HG03064 (cell line): ENCODE data around the gene PTPRN2.

ENCODE experiments used
- ATAC-seq: cut with Tn5 transposase; IDR thresholded peaks from one replicate; pipeline ENCODE4 v1.9.1; 2021; ENCODE audit warnings: low read depth; ENCODE audit not compliant: unreplicated experiment

PTPRN2 gene

DNA sequence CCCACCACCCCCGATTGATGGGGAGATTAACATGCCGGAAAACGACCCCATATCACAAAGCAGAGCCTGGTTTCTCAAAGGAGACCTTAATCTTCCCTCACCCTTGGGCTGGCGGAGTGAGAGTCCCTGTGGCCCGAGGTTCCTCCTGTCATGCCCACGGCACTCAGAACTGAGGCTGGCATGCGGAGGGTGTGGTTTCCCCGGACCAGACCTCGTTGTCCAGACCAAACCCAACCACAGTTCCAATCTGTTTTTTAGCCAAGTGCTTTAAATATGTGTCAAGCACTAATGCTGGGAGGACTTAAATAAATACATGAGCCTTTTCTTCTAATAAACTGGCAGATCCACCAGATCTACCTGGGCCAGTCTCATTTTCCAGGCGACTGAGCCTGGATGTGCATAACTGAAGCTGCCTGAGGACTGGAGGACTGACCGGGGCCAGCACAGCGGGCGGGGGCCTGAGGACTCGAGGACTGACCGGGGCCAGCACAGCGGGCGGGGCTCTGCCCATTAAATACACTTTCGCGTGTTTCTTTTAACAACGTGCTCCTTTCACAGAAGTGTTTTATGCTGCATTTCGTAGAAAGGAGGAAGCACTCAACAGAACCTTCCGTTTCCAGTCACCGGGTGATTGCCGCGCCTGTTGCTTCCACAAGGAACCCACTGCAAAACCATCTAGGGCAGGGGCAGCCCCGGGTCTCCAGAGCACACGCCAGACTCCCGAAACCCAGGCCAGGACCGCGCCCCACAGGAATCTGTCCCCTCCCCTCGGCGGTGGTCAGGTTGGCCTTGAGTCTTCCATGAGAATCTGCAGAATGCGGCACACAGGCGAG is 334.6 kb downstream of the PTPRN2 start:
- no peak for ATAC-seq

DNA sequence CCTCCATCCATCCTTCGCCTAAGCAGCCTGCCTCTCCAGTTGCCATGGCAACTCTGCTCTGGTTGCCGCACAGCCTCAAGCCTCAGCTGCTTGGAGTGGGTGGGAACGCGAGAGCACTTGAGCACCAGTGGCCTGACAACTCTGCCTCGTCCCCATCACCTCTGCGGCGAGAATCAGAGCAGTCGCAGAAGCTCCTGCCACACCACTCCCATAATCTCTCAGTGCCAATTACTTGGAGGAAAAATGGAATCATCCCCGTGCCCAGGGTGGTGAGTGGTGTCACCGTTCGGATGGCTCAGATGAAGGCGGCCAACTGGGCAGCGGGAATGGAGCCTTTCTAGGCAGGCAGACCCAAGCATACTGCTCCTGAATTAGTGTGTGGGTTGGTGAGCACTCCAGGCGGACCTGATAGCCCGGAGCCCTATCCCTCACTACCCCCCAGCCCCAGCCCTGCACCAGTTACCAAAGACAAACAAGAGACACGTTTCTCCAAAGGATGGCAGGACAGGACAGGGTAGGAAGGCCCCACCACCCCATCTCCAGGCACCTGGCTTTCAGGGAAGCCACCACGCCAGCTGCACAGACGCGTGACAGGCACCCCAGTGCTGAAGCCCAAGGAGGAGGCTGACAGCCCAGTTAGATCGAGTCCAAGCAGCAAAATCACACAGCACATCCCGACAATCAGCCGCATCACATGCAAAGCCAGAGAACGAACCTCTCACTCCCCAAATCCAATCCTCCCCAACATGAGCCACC is 335.4 kb downstream of the PTPRN2 start:
- ATAC-seq: no peak

DNA sequence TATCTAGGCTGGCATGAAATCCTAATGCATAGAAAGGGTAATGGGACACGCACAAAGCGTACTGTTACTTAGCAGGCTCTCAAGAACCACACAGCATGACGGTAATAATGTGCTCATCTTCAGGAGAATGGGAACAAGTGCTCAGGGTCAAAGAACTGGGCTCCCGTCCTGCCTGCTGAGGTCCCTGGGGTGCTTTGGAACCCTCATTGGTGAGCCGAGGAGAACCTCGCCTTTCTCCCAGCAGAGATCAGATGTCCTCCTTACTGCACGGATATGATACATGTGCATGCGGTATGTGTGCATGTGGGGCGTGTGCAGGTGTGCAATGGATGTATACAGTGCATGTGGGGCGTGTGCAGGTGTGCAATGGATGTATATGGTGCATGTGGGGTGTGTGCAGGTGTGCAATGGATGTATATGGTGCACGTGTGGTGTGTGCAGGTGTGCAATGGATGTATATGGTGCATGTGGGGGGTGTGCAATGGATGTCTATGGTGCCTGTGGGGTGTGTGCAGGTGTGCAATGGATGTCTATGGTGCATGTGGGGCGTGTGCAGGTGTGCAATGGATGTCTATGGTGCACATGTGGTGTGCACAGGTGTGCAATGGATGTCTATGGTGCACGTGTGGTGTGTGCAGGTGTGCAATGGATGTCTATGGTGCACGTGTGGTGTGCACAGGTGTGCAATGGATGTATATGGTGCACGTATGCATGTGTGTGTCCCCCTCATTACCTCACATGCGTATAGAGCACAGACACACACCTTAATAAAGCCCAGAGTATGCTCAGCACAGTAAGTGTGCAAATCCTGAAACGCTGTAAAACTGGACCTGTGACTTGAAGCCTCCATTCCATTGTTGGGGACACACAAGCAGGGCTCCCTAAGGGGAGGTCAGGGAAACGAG is 336.3 kb downstream of the PTPRN2 start:
- no peak for ATAC-seq

DNA sequence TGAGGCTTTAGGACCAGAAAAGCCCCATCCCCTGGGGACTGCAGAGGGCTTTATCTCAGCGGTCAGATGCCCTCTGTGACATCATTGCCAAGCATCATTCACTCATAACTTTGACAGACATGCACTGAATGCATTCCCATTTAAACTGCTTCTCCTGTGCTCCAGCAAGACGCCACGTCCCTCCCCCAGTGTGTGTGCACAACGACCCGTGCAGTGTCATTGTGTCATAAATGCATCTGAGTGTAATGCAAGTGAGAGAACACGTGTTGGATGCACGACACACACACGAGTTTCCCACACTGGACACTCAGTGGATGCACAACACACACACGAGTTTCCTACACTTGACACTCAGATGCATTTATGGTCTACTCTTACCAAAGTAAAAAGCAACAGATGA is 337.9 kb downstream of the PTPRN2 start:
- no peak for ATAC-seq

DNA sequence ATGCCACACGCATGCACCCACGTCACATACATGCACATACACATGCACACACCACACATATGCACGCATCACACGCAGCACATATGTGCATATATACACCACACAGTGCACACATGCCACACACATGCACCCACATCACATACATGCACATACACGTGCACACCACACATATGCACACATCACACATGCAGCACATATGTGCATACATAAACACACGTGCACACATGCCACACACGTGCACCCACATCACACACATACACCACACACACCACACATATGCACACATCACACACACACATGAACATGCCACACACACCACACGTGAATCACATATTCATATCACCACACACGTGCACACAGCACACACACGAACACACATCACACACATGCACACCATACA is 338.8 kb downstream of the PTPRN2 start:
- ATAC-seq: no peak

DNA sequence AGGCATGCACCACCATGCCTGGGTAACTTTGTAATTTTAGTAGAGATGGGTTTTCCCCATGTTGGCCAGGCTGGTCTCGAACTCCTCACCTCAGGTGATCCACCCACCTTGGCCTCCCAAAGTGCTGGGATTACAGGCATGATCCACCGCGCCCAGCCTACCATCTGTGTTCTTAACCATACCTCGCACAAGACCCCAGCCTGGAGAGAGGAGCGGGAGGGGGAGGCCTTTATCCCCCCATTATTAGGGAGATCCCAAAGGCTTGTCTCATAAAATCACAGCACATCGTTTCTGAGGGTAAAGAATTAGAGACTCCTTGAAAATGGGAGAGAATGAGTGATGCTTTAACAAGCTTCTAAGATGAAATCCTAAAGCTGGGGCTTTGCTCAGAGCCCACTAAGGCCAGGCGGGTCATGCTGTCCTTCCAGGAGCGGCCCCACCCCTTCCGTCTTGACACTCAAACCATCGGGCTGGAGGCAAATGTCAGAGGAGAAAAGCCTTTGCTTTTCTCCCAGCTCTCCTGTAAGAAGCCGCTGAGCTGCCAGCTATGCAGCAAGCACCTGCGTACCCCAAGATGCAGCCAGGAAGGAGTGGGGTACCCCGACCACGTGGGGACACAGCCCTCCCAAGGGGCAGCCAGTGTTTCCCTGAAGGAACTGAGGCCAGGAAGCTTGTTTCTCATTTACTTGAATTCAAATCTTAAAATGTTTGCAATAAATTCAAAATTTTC is 339.7 kb downstream of the PTPRN2 start:
- ATAC-seq: no peak

DNA sequence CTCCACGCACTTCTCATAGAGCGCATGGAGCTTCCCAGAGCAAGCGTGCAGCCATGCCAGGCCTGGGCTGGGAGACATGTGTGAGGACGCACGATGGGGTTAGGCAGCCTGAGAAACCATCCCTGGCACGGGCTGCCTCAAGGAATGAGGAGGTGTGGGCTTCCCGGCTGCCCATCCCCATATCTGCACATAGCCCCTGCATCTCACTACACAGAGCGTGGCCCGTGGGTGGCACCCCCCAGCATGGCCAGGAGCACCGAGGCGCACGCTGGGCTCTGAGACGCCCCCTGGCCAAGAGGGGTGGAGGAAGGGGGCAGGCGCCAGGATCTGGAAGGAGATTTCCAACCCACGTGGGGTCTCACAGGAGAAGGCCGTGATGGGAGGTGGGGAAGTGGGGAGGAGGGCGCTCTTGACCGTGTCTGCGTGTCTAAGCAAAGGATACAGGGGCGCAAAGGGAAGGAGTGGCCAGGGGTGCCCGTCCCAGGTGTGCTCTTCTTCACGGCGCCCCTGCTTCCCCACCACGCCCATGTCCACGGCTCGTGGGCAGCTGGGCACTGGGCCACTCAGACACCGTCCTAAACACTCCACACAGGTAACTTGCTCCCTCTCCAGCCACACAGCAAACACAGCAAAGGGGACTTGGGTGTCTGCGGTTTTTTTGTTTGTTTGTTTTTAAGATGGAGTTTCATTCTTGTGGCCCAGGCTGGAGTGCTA is 340.5 kb downstream of the PTPRN2 start:
- no peak for ATAC-seq

DNA sequence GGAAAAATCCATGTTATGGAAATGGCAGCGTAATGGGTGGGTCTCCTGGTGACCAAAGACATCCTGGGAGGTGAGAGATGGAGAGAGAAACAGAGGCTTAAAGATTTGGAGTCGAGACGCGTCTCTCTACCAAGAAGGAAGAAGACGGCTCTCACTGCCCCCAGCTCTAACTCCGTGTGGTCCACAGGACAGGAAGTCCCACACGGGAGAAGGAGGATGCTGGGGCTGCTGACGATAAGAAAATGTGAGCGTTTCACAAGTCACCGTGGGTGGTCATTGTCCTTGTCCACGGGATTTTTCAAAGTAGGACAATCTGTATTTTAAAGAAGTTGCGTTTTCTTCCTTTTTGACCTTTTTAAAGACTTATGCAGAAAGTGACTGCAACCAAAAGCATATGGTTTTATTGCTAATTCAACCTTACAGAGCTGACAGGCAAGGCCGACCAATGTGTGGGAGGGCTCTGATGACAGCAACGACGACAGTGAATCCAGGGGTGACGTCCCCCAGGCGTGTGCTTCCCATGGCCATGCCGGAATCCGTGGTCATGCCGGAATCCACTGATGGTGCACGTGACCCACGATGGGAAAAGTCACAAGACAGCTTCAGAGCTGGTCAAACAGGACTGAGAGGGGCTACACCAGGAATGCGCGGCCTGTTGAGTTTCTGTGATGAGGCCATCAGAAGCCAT is 341.2 kb downstream of the PTPRN2 start:
- no peak for ATAC-seq

DNA sequence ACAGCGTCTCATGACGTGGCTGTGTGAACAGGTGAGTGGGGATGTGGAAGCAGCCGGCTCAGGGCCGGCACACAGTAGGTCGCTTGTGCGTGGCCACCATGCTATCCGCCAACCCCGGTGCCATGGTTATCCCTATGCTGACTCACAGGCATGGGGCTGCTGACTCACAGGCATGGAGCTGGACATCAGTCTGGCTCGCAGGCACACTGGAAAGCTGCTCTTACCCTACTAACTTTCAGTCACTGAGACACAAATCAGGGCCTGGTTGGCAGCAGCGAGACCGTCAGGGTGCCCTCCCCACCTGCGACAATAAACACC is 341.9 kb downstream of the PTPRN2 start:
- no peak for ATAC-seq

DNA sequence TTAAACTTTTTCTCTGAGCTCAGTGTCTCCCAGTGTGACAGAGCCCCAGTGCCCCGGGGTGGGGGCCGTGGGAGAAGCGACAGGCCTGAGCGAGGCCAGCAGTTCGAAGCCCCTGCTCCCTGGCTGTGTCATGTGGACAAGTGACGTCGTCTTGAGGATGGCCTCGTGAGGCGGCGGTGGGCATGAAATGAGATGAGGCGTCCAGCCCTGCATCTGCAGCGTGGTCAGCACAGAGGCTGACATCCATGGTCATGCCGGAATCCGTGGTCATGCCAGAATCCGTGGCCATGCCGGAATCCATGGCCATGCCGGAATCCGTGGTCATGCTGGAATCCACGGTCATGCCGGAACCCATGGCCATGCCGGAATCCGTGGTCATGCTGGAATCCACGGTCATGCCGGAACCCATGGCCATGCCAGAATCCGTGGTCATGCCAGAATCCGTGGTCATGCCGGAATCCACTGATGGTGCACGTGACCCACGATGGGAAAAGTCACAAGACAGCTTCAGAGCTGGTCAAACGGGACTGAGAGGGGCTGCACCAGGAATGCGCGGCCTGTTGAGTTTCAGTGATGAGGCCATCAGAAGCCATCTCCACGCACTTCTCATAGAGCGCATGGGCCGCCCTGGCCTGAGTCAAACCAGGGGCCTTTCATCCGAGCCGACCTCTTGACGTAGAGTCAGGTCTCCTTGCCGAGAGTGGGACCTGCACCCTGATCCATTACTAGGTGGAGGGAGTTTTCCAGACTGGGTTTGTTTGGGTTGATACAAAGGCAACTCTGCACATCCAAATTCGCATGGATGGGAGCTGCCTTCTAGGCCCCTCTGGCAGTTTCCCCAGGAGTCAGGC is 342.5 kb downstream of the PTPRN2 start:
- no peak for ATAC-seq

DNA sequence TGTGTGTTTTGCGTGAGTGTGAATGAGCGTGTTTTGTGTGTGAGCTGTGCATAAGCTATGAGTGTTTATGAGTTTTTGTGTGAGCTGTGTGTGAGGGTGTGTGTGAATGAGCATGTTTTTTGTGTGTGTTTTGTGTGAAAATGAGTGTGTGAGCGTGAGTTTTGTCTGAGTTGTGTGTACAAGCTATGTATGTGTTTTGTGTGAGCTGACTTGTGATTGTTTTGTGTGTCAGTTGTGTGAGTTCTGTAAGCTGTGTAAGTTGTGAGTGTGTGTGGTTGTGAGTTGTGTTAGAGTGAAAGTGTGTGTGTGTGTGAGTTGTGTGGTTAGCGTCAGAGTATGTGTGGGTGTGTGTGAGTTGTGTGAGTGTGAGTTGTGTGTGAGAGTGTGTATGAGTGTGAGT is 343.2 kb downstream of the PTPRN2 start:
- no peak for ATAC-seq

DNA sequence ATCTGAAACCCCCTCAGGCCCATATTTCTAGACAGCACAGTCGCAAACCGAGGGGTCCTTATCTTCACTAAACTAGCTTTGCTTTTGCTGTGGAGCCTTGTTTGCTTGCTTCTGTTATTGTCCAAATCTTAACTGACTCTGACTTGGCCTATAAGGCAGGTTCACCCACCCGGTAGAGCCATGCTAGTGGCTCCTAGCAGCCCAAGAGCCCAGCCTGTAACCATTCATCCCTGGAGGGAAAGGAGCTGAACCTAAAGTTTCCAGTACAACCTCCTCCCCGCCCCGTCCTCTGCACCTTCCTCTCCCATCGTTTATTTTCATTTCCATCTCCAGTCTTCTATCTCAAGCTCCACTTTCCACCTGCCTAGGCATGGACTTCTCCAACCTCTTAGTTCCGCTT is 345.7 kb downstream of the PTPRN2 start:
- ATAC-seq: no peak

DNA sequence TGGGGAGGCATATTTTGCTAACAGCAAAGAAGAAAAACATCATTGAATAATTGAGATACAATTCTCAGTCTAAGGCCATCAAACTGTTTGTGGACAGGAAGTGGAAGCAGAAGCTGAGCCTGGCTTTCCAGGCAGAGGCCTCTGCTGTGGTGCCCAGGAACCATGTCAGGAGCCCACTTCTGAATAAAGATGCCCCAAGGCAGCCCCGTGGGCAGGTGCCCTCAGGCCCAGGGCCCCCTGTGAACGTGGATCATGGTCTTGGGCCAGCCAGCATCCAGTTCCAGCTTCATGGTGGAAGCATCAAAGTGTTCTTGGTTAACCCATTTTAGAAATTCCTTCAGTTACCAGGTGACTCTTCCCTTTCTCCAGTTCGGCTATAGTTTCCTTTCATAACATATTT is 346.8 kb downstream of the PTPRN2 start:
- ATAC-seq: no peak

DNA sequence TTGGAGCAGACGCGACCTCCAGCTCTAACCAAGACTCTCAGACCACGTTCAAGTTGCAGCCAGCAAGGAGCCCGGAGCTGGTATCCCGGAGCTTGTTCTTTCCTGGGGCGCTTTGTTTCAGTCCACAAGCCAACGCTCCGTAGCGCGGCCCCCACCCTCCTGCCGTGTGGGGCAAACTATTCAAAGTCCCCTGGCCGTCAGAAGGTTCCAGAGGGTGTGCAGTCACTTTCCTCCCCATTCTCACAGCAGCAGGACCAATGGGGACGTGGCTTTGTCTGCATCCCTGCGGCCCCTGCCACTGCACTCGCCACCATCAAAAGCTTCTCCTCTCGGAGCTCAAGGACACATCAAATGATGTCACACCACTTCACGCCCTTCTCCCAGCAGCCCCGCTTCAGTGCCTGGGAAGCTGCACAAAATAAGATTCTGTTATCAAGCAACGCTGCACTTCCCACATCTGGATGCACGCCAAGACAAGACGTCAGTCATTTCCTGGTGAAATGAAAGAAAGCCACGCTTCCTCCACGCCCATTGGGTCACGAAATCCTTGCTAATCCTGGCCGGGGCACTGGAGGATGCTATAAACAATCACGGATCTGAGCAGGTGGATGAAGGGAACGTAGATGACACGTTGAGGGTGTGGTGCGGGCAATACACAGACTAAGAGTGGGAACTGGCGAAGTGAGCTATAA is 348.2 kb downstream of the PTPRN2 start:
- ATAC-seq: no peak

DNA sequence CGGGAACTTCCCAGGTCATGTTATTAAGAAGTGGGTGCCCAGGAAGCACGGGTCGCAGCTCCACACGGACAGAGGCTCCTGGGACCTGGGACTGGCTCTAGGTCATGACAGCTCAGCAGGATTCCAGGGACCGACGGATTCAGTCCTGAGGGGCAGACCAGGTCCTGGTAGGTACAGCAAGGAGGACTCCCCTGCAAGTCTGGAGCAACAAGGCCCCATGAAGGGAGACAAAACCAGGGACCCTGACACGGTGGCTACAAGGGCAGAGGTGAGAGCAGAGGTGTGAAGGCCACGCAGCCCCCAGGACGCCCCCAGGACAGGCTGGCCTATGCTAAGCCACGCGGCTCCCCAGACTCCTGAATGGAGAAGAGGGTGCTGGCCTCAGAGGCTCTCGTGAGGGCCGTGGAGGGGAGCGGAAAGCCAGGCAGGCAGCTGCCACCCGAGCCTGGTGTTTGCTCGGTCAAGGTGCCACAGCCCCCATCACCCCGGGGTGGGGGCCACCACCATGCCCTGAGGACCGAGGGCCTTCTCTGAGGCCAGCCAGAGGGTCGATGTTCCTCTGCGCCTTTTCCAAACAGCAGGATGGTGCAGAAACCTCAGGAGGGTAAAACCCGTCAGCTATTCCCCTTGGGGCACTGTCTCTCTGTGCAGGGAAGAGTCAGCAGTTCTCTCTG is 348.9 kb downstream of the PTPRN2 start:
- ATAC-seq: no peak

DNA sequence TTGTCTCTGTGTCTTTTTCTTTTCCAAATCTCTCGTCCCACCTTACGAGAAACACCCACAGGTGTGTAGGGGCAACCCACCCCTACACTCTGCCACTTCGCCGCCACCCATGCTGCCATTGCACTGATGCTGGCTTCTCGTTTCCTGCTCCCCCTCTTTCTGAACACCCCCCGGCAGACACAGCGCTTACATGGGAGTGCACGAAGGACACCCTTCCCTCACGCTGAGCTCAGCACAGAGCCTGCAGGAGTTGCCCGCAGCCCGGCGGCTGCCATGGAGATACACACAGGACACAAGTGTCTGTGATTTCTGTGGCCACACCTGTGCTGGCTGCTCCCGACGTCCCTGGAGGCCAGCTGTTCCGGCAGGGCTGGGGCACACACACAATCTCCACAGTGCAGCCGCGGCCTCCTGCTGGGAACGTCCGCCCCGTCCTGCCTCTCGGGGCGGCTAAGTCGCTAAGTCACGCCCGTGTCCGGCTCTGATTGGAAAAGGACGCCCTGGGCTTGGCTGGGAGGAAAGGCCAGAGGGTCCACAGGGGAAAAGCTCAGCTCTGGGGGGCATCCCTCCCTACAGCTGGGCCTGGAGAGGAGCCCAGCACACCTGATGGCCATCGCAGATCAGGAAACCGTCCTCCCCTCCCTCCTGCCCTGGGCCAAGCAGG is 349.8 kb downstream of the PTPRN2 start:
- no peak for ATAC-seq

DNA sequence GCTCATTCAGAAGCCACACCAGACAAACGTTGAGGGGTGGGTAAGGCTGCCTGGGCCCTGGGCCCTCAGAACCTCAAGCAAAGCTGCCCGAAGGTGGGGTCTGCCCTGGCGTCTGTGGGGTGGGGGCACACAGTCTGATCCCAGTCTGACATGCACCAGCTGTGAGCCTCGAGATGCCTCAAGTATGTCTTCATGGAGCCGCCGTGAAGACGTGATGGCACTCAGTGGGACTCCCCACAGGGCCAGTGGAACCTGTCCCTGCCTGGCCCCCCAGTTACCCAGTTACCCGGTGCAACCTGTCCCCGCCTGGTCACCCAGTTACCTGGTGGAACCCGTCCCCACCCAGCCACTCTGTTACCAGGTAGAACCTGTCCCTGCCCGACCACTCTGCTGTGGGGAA is 351.2 kb downstream of the PTPRN2 start:
- ATAC-seq: no peak
